ENCODE results near the gene SEMA3E.
"Not testable (repeated sequence)": the region's sequence is repeated elsewhere in the genome, so short reads cannot be mapped to it uniquely, and the experiment has no call there.

SEMA3E gene

DNA sequence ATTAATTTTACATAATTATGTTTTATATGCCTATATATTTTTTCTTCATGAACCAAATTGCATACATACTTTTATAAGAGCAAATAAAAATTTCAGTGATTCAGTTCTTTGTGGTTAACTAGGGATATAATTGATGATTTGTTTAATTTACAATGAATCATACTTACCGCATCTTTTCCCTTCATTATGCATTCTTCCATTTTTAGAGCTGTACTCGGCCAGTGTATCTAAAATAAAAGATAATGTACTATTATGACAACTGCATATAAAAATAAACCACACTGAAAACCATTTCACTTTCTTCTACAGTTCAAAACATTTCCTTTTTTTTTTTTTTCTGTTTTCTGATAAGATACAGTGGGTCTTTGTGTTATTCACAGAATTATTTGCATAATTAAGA lies 179.9 kb downstream of the SEMA3E start:
- Histone ChIP-seq H3K4me3 (ENCODE audit: low read depth, low read length) (no peak overlapping the region), H3K36me3 (no peaks in the 10 kb centered on the region), H3K27me3 (ENCODE audit: insufficient read depth, low read depth, severe bottlenecking) (no peaks in the 10 kb centered on the region), H3K27ac (no peak overlapping the region), H3K9me3 (ENCODE audit: severe bottlenecking) (no peaks in the 10 kb centered on the region)
- TF ChIP-seq, protein P1, sequence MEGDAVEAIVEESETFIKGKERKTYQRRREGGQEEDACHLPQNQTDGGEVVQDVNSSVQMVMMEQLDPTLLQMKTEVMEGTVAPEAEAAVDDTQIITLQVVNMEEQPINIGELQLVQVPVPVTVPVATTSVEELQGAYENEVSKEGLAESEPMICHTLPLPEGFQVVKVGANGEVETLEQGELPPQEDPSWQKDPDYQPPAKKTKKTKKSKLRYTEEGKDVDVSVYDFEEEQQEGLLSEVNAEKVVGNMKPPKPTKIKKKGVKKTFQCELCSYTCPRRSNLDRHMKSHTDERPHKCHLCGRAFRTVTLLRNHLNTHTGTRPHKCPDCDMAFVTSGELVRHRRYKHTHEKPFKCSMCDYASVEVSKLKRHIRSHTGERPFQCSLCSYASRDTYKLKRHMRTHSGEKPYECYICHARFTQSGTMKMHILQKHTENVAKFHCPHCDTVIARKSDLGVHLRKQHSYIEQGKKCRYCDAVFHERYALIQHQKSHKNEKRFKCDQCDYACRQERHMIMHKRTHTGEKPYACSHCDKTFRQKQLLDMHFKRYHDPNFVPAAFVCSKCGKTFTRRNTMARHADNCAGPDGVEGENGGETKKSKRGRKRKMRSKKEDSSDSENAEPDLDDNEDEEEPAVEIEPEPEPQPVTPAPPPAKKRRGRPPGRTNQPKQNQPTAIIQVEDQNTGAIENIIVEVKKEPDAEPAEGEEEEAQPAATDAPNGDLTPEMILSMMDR (IDR thresholded peaks at IDR 0.05; ENCODE audit: low read depth, low read length) = no peak
- DNase-seq = no peak

DNA sequence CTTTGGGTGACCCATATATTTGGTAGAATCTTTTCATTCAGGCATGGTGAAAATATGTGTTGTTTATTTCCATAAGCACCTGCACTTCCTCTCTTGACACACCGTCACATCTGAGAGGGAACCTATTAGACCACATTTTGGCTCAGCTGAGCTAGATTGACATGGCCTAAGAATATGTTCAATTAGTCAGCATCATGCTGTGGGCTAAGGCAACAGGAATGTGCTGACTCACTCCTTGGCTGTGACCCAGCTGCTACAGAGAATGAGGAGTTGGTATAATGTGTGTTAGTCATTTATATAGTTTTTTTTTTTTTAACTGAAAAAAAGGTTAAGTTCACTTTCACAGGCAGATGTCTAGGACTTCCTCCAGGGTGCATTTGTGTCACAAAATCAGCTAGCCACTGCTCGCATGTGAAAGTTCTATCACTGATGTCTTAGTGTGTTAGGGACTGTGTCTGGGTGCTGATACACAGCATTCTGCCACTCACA lies 180.6 kb downstream of the SEMA3E start:
- no peak for DNase-seq
- TF ChIP-seq, protein P1 (IDR thresholded peaks at IDR 0.05; ENCODE audit: low read depth, low read length) = no peak
- H3K27ac ChIP-seq = no peak overlapping the region

DNA sequence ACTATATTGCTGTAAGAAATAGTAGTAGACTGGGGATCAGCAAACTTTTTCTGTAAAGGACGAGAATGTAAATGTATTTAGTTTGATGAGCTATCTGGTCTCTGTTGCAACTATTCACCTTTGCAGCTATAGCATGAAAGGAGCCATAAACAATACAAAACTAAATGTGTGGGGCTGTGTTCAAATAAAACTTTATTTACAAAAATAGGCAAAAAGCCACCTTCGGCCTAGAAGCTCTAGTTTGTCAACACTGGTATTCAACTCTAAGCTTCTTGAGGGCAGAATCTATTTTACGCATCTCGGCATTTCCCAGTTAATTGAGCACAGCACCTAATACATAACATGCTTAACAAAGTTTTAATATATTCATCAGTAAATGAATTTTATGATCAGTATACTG lies 181.4 kb downstream of the SEMA3E start:
- no peak overlapping the region for H3K4me3 ChIP-seq (ENCODE audit: low read depth, low read length)
- H3K36me3 ChIP-seq = no peaks in the 10 kb centered on the region
- H3K9me3 ChIP-seq (ENCODE audit: severe bottlenecking) = no peaks in the 10 kb centered on the region
- no peak for DNase-seq
- no peaks in the 10 kb centered on the region for H3K27me3 ChIP-seq (ENCODE audit: insufficient read depth, low read depth, severe bottlenecking)
- TF ChIP-seq, protein P1 (IDR thresholded peaks at IDR 0.05; ENCODE audit: low read depth, low read length) = no peak
- H3K27ac ChIP-seq = no peak overlapping the region

More for the DNA sequence above, 180.6 kb downstream of the SEMA3E start:
- no peak overlapping the region for H3K4me3 ChIP-seq (ENCODE audit: low read depth, low read length)
- no peaks in the 10 kb centered on the region for H3K9me3 ChIP-seq (ENCODE audit: severe bottlenecking)
- no peaks in the 10 kb centered on the region for H3K36me3 ChIP-seq
- H3K27me3 ChIP-seq (ENCODE audit: insufficient read depth, low read depth, severe bottlenecking) = no peaks in the 10 kb centered on the region

DNA sequence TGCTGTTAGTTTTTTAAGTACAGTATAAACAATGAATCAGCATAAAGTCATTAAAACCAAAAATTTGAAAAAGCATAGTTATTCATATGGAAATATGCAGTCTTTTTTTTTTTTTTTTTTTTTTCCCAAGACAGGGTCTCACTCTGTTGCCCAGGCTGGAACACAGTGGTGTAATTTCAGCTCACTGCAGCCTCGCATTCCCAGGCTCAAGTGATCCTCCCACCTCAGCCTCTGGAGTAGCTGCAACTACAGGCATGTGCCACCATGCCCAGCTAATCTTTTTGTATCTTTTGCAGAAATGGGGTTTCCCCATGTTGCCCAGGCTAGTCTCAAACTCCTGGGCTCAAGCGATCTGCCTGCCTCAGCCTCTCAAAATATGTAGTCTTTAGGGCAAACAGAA lies 182.0 kb downstream of the SEMA3E start:
- TF ChIP-seq, protein P1 (IDR thresholded peaks at IDR 0.05; ENCODE audit: low read depth, low read length) = no peak
- H3K36me3 ChIP-seq = no peaks in the 10 kb centered on the region
- H3K27ac ChIP-seq = no peak overlapping the region
- no peaks in the 10 kb centered on the region for H3K9me3 ChIP-seq (ENCODE audit: severe bottlenecking)
- H3K27me3 ChIP-seq (ENCODE audit: insufficient read depth, low read depth, severe bottlenecking) = no peaks in the 10 kb centered on the region
- H3K4me3 ChIP-seq (ENCODE audit: low read depth, low read length) = no peak overlapping the region
- no peak for DNase-seq

DNA sequence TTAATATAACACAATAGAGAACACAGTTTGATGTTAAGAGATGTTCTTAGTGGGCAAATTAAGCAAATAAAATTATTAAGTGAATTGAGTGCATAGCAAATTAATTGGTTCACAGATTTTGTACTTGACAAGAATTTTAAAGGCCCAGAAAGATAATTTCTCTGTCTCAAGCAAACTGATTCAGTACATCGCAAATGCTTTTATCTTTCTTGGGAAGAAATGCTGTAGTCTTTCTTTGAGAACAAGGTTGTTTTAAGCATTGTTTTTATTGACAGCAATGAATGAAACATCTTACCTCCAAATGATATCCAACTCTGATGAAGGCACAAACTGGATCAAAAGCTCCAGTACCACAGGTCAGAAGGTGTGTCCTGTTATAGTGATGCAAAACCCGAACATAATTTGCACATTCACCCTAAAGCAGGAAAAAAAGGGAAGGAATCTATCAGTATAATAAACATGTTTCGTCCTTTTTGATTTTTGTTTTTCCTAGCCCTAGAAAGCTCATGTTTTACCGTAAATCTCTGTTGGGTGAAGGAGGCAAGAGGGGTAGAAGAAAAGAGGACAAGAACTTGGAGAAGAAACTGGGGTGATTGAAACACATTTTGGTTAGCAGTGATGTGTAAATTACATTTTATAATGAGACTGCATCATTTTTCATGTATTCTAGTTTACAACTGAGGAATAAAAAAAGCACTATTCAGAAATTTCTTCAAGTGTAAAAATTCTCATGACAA lies 182.6 kb downstream of the SEMA3E start:
- TF ChIP-seq, protein P1 (IDR thresholded peaks at IDR 0.05; ENCODE audit: low read depth, low read length) = no peak
- Histone ChIP-seq H3K27ac (no peak overlapping the region), H3K4me3 (ENCODE audit: low read depth, low read length) (no peak overlapping the region), H3K9me3 (ENCODE audit: severe bottlenecking) (no peaks in the 10 kb centered on the region), H3K27me3 (ENCODE audit: insufficient read depth, low read depth, severe bottlenecking) (no peaks in the 10 kb centered on the region), H3K36me3 (no peaks in the 10 kb centered on the region)
- DNase-seq = no peak

DNA sequence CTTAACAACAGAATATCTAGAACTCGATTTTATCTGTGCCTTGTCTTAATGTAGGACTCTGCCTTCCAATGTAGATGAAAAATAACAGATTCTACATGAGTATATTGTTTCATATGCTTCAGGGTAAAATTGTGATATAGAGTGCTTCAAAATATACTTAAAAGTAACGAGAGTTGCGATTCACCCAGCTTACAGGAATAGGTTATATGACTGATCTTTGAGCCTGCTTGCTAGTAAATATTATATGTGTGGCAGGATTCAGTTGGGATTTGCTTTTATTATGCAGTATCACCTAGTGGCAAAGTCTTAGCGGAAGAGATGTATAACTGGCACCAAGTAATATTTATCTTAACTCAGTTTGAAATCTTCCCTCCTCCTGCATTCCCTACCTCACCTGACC lies 183.3 kb downstream of the SEMA3E start:
- no peak for DNase-seq
- TF ChIP-seq, protein P1 (IDR thresholded peaks at IDR 0.05; ENCODE audit: low read depth, low read length) = no peak
- H3K27me3 ChIP-seq (ENCODE audit: insufficient read depth, low read depth, severe bottlenecking) = no peaks in the 10 kb centered on the region
- no peaks in the 10 kb centered on the region for H3K36me3 ChIP-seq
- H3K9me3 ChIP-seq (ENCODE audit: severe bottlenecking) = no peaks in the 10 kb centered on the region
- H3K4me3 ChIP-seq (ENCODE audit: low read depth, low read length) = no peak overlapping the region
- no peak overlapping the region for H3K27ac ChIP-seq

DNA sequence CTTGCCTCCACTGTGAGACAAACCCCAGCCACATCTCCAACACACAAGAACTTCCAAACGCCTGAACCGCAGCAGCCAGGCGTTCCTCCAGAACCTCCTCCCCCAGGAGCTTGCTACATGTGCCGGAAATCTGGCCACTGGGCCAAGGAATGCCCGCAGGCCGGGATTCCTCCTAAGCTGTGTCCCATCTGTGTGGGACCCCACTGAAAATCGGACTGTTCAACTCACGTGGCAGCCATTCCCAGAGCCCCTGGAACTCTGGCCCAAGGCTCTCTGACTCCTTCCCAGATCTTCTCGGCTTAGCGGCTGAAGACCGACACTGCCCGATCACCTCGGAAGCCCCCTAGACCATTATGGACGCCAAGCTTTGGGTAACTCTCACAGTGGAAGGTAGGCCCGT lies 187.1 kb downstream of the SEMA3E start:
- not testable (repeated sequence) for DNase-seq; H3K4me3 ChIP-seq (ENCODE audit: low read depth, low read length); H3K36me3 ChIP-seq; H3K27me3 ChIP-seq (ENCODE audit: insufficient read depth, low read depth, severe bottlenecking); H3K27ac ChIP-seq; H3K9me3 ChIP-seq (ENCODE audit: severe bottlenecking)

DNA sequence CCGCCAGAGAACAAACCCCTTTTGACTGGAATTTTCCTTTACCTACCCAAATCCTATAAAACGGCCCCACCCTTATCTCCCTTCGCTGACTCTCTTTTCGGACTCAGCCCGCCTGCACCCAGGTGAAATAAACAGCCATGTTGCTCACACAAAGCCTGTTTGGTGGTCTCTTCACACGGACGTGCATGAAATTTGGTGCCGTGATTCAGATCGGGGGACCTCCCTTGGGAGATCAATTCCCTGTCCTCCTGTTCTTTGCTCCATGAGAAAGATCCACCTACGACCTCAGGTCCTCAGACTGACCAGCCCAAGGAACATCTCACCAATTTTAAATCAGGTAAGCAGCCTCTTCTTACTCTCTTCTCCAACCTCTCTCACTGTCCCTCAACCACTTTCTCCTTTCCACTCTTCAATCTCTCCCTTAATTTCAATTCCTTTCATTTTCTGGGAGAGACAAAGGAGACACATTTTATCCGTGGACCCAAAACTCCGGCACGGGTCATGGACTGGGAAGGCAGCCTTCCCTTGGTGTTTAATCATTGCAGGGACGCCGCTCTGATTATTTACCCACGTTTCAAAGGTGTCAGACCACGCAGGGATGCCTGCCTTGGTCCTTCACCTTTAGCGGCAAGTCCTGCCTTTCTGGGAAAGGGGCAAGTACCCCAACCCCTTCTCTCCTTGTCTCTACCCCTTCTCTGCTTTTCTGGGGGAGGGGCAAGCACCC lies 188.8 kb downstream of the SEMA3E start:
- DNase-seq; H3K27ac ChIP-seq; H3K9me3 ChIP-seq (ENCODE audit: severe bottlenecking); H3K4me3 ChIP-seq (ENCODE audit: low read depth, low read length); H3K36me3 ChIP-seq; H3K27me3 ChIP-seq (ENCODE audit: insufficient read depth, low read depth, severe bottlenecking): not testable (repeated sequence)
